ENCODE measurements around the gene GNPDA1.
A peak's percentile ranks its signal among the peaks of the same experiment; 100 is the strongest.

GNPDA1 gene

GRCh38 chr5:141989720-141990119 lies 23.1 kb downstream of the GNPDA1 start:
- DNase-seq: no peak

GRCh38 chr5:141986072-141986471 lies 26.8 kb downstream of the GNPDA1 start:
- no peak for DNase-seq

GRCh38 chr5:141982626-141983025 lies 30.2 kb downstream of the GNPDA1 start:
- no peak for DNase-seq

GRCh38 chr5:141978389-141978788 lies 34.4 kb downstream of the GNPDA1 start:
- DNase-seq: no peak

GRCh38 chr5:141976176-141976575 lies 36.7 kb downstream of the GNPDA1 start:
- DNase-seq: no peak

GRCh38 chr5:141973871-141974595 lies 38.8 kb downstream of the GNPDA1 start:
- DNase-seq: no peak

- peak; percentile 80 for DNase-seq
Observed at GRCh38 chr5:141969783-141970771, 42.8 kb downstream of the GNPDA1 start.

GRCh38 chr5:141968914-141969608 lies 43.8 kb downstream of the GNPDA1 start, which contains the start of gene RNF14:
Gene RNF14 (plus strand): TSS chr5:141969105. CDS start chr5:141973589, 4,484 bp downstream.
- DNase-seq: peak; percentile 96

GRCh38 chr5:141966963-141967333 lies 45.9 kb downstream of the GNPDA1 start:
- DNase-seq: no peak

- no peak for DNase-seq
Observed at GRCh38 chr5:141966275-141966962, 46.4 kb downstream of the GNPDA1 start.

- no peak for DNase-seq
Observed at GRCh38 chr5:141965071-141965470, 47.8 kb downstream of the GNPDA1 start.

GRCh38 chr5:141963701-141964100 lies 49.1 kb downstream of the GNPDA1 start:
- DNase-seq: no peak

GRCh38 chr5:141961466-141961865 lies 51.4 kb downstream of the GNPDA1 start:
- DNase-seq: no peak

GRCh38 chr5:141960449-141961323 lies 52.1 kb downstream of the GNPDA1 start:
- peak; percentile 92 for DNase-seq

- DNase-seq: peak; percentile 69
Observed at GRCh38 chr5:141960018-141960417, 52.8 kb downstream of the GNPDA1 start.

GRCh38 chr5:141958546-141959172 lies 54.2 kb downstream of the GNPDA1 start:
- DNase-seq: peak; percentile 13

- peak; percentile 57 for DNase-seq
Observed at GRCh38 chr5:141958113-141958512, 54.7 kb downstream of the GNPDA1 start, which contains the start of gene PCDH12. Gene PCDH12 (minus strand): TSS chr5:141958202. CDS start chr5:141957851, 351 bp downstream.

GRCh38 chr5:141957367-141957996 lies 55.3 kb downstream of the GNPDA1 start:
- peak; percentile 51 for DNase-seq

GRCh38 chr5:141954194-141954593 lies 58.6 kb downstream of the GNPDA1 start:
- no peak for DNase-seq

GRCh38 chr5:141952020-141952419 lies 60.8 kb downstream of the GNPDA1 start:
- peak; percentile 73 for DNase-seq
